Measurements from ENCODE around the gene BOK. TPM values are rescaled to one million over a fixed set of nuclear protein-coding genes. Genes with fewer than 3 reads are reported as not detected.
"Not testable (repeated sequence)": the region's sequence is repeated elsewhere in the genome, so short reads cannot be mapped to it uniquely, and the experiment has no call there.

Gene BOK
- total RNA-seq, 2 donors from 2014 or later: 33.2 to 62.3 TPM

- Histone ChIP-seq H3K36me3 (replicated peaks in 1 of 2; ENCODE audit: insufficient read depth in 1 of 2, low read depth in 2 of 2) (no peaks in the 10 kb centered on the region), H3K27ac (no peak overlapping the region), H3K27me3 (no peaks in the 10 kb centered on the region), H3K4me3 (no peak overlapping the region), H3K4me1 (peaks cover 23% of the 10 kb centered on the region), H3K9me3 (no peaks in the 10 kb centered on the region)
- 64 to 78% methylated on average over 10 of the region's 10 CpGs for WGBS, 2 donors
- DNase-seq: no peak
- no peak for ATAC-seq
- no peak for TF ChIP-seq CTCF (IDR thresholded peaks at IDR 0.05)
- no peak for TF ChIP-seq POLR2A (IDR thresholded peaks at IDR 0.05)
- intact Hi-C loops (cut with DNase I): no loop called here
Observed at GRCh38 chr2:241514986-241515737, 43.4 kb upstream of the BOK start.

- Histone ChIP-seq H3K4me1 (peaks cover 9% of the 10 kb centered on the region), H3K27me3 (no peaks in the 10 kb centered on the region), H3K27ac (no peak overlapping the region), H3K4me3 (no peak overlapping the region), H3K36me3 (replicated peaks in 1 of 2; ENCODE audit: insufficient read depth in 1 of 2, low read depth in 2 of 2) (no peaks in the 10 kb centered on the region), H3K9me3 (no peaks in the 10 kb centered on the region)
- ATAC-seq (no peak), DNase-seq (no peak)
- TF ChIP-seq POLR2A (IDR thresholded peaks at IDR 0.05): no peak
- no peak for TF ChIP-seq CTCF (IDR thresholded peaks at IDR 0.05)
- WGBS, 2 donors: 95% methylated on average over 3 of the region's 3 CpGs
- intact Hi-C loops (cut with DNase I): no loop called here
Observed at GRCh38 chr2:241516520-241516965, 42.0 kb upstream of the BOK start.

GRCh38 chr2:241517297-241517696 lies 41.2 kb upstream of the BOK start:
- Histone ChIP-seq H3K27me3 (no peaks in the 10 kb centered on the region), H3K27ac (no peak overlapping the region), H3K4me3 (no peak overlapping the region), H3K9me3 (no peaks in the 10 kb centered on the region), H3K36me3 (replicated peaks in 1 of 2; ENCODE audit: insufficient read depth in 1 of 2, low read depth in 2 of 2) (no peaks in the 10 kb centered on the region), H3K4me1 (peaks cover 4% of the 10 kb centered on the region)
- DNase-seq (no peak), ATAC-seq (no peak)
- 85 to 90% methylated on average over 6 of the region's 6 CpGs for WGBS, 2 donors
- TF ChIP-seq CTCF (IDR thresholded peaks at IDR 0.05) (no peak), POLR2A (IDR thresholded peaks at IDR 0.05) (no peak)
- intact Hi-C loops (cut with DNase I): no loop called here

- WGBS, 2 donors: 81 to 82% methylated on average over 10 to 11 of the region's 11 CpGs
- ATAC-seq: no peak
- no peaks in the 10 kb centered on the region for H3K27me3 ChIP-seq
- intact Hi-C loops (cut with DNase I): no loop called here
- H3K27ac ChIP-seq: no peak overlapping the region
- H3K4me3 ChIP-seq: no peak overlapping the region
- no peak for TF ChIP-seq CTCF (IDR thresholded peaks at IDR 0.05)
- TF ChIP-seq POLR2A (IDR thresholded peaks at IDR 0.05): no peak
- H3K36me3 ChIP-seq (replicated peaks in 1 of 2; ENCODE audit: insufficient read depth in 1 of 2, low read depth in 2 of 2): no peaks in the 10 kb centered on the region
- no peaks in the 10 kb centered on the region for H3K9me3 ChIP-seq
- H3K4me1 ChIP-seq: peaks cover 4% of the 10 kb centered on the region
- no peak for DNase-seq
Observed at GRCh38 chr2:241519669-241520068, 38.9 kb upstream of the BOK start.

- no peaks in the 10 kb centered on the region for H3K36me3 ChIP-seq (replicated peaks in 1 of 2; ENCODE audit: insufficient read depth in 1 of 2, low read depth in 2 of 2)
- no peak for DNase-seq
- no peak overlapping the region for H3K27ac ChIP-seq
- H3K4me3 ChIP-seq: no peak overlapping the region
- H3K27me3 ChIP-seq: no peaks in the 10 kb centered on the region
- intact Hi-C loops (cut with DNase I): no loop called here
- H3K9me3 ChIP-seq: no peaks in the 10 kb centered on the region
- no peaks in the 10 kb centered on the region for H3K4me1 ChIP-seq
- 77 to 81% methylated on average over 5 of the region's 5 CpGs for WGBS, 2 donors
- ATAC-seq: no peak
- TF ChIP-seq POLR2A (IDR thresholded peaks at IDR 0.05) (no peak), CTCF (IDR thresholded peaks at IDR 0.05) (no peak)
Observed at GRCh38 chr2:241522477-241522876, 36.1 kb upstream of the BOK start.

- H3K27me3 ChIP-seq; H3K4me3 ChIP-seq; H3K9me3 ChIP-seq; H3K36me3 ChIP-seq (replicated peaks in 1 of 2; ENCODE audit: insufficient read depth in 1 of 2, low read depth in 2 of 2); DNase-seq; intact Hi-C loops (cut with DNase I); H3K27ac ChIP-seq; H3K4me1 ChIP-seq; ATAC-seq: not testable (repeated sequence)
- WGBS, 2 donors: 88 to 89% methylated on average over 31 of the region's 31 CpGs
Observed at GRCh38 chr2:241525818-241526780, 32.4 kb upstream of the BOK start.

All from body of pancreas (tissue), 4 donors.